H1 (cell line): ENCODE measurements around the gene LPP. TPM values are rescaled to one million over a fixed set of nuclear protein-coding genes. Genes with fewer than 3 reads are reported as not detected.

Experiments used
- CTCF ChIA-PET: fragments of 300-600 bp; sonication (Branson Sonifier 250); formaldehyde crosslinking; loops from one replicate; lab custom pipeline; 2021; ENCODE audit not compliant: partially characterized antibody; lab: Charles Lee
- POLR2A ChIA-PET: fragments of 300-600 bp; sonication (Branson Sonifier 250); formaldehyde crosslinking; loops from one replicate; lab custom pipeline; 2021; ENCODE audit warnings: inconsistent platforms; ENCODE audit not compliant: partially characterized antibody; lab: Charles Lee
- DNase-seq, 2 experiments: peaks; one replicate each; pipeline versions ENCODE4 v3.0.0 to v3.0.0-alpha.2; 2010 to 2022; ENCODE audit warnings: low spot score in 2 of 2, low read depth in 1 of 2, mixed read lengths in 1 of 2
- FAIRE-seq: peaks from 2 replicates; lab custom pipeline; 2011; peaks lifted over from hg19 to GRCh38; lab: Jason Lieb, UNC
- H2AFZ ChIP-seq: 2 replicates; pipeline ENCODE4 v1.8.1; 2012; ENCODE audit warnings: low read length, inconsistent platforms
- H2AK5ac ChIP-seq: 2 replicates; pipeline ENCODE4 v1.6.1; 2013; ENCODE audit warnings: low read depth, low read length
- H2BK120ac ChIP-seq: replicated peaks from 2 replicates; pipeline ENCODE3; 2013; ENCODE audit warnings: low read depth, low read length, inconsistent platforms
- H2BK12ac ChIP-seq: 2 replicates; pipeline ENCODE4 v1.6.1; 2013; ENCODE audit warnings: low read depth, low read length
- H2BK15ac ChIP-seq: 2 replicates; pipeline ENCODE4 v1.6.1; 2013; ENCODE audit warnings: low read length
- H2BK20ac ChIP-seq: 2 replicates; pipeline ENCODE4 v1.6.1; 2013; ENCODE audit warnings: low read length
- H2BK5ac ChIP-seq: 2 replicates; pipeline ENCODE4 v1.6.1; 2013; ENCODE audit warnings: low read depth, low read length
- H3K14ac ChIP-seq: 2 replicates; pipeline ENCODE4 v1.6.1; 2013; ENCODE audit warnings: inconsistent platforms; ENCODE audit not compliant: insufficient read length
- H3K18ac ChIP-seq: 2 replicates; pipeline ENCODE4 v1.6.1; 2013; ENCODE audit warnings: low read length; ENCODE audit errors: extremely low read depth
- H3K23ac ChIP-seq: 2 replicates; pipeline ENCODE4 v1.6.1; 2013; ENCODE audit warnings: inconsistent platforms; ENCODE audit not compliant: insufficient read length
- H3K23me2 ChIP-seq: 2 replicates; pipeline ENCODE4 v1.6.1; 2013; ENCODE audit warnings: low read depth, low read length
- H3K27ac ChIP-seq: 2 replicates; pipeline ENCODE4 v1.6.1; 2011; ENCODE audit warnings: low read depth, low read length, inconsistent platforms
- H3K27me3 ChIP-seq, 4 experiments: replicated peaks in 1 of 4; 1 replicate in 1 of 4; 2 replicates in 3 of 4; pipeline versions ENCODE4 v1.6.1 to v1.8.1; 2011 to 2013; ENCODE audit warnings: low read length in 3 of 4, mild to moderate bottlenecking in 3 of 4, inconsistent platforms in 2 of 4, mixed read lengths in 2 of 4, moderate library complexity in 1 of 4; ENCODE audit not compliant: control insufficient read depth in 3 of 4, insufficient read depth in 3 of 4; ENCODE audit errors: extremely low read depth in 1 of 4
- H3K36me3 ChIP-seq, 4 experiments: 2 replicates each; pipeline versions ENCODE4 v1.6.1 to v1.8.1; 2011 to 2013; ENCODE audit warnings: mild to moderate bottlenecking in 4 of 4, low read length in 3 of 4, moderate library complexity in 2 of 4, control low read depth in 1 of 4, inconsistent platforms in 1 of 4; ENCODE audit not compliant: insufficient read depth in 4 of 4, control insufficient read depth in 2 of 4
- H3K4ac ChIP-seq: replicated peaks from 2 replicates; pipeline ENCODE3; 2013; ENCODE audit warnings: low read length, low read depth, mixed read lengths, inconsistent platforms; ENCODE audit not compliant: insufficient read length
- H3K4me1 ChIP-seq, 4 experiments: replicated peaks in 1 of 4; 1 replicate in 1 of 4; 2 replicates in 3 of 4; pipeline versions ENCODE4 v1.6.1 to v1.8.1; 2011 to 2013; ENCODE audit warnings: low read length in 3 of 4, inconsistent platforms in 2 of 4, mixed read lengths in 1 of 4; ENCODE audit not compliant: insufficient read depth in 4 of 4, control insufficient read depth in 3 of 4
- H3K4me2 ChIP-seq, 2 experiments: 2 replicates each; pipeline versions ENCODE4 v1.6.1 to v1.8.1; 2011 to 2013; ENCODE audit warnings: low read depth in 2 of 2, low read length in 2 of 2, control low read depth in 1 of 2, inconsistent platforms in 1 of 2, mild to moderate bottlenecking in 1 of 2; ENCODE audit not compliant: insufficient read depth in 1 of 2
- H3K4me3 ChIP-seq, 4 experiments: fragments of 200-600, 300-600 bp in 1 of 4; sonication (generic), shearing (Covaris generic), sonication (Bioruptor Twin) in 1 of 4; 2 replicates each; pipeline versions ENCODE4 v1.5.1 to v1.8.1; 2011 to 2016; ENCODE audit warnings: low read length in 4 of 4, low read depth in 3 of 4, control low read depth in 2 of 4, inconsistent platforms in 2 of 4, mild to moderate bottlenecking in 2 of 4, mixed read lengths in 1 of 4, moderate library complexity in 1 of 4; ENCODE audit not compliant: insufficient read depth in 2 of 4; ENCODE audit errors: extremely low read depth in 1 of 4
- H3K56ac ChIP-seq: replicated peaks from 2 replicates; pipeline ENCODE3; 2013; ENCODE audit warnings: low read depth, mild to moderate bottlenecking, mixed read lengths, low read length, inconsistent platforms; ENCODE audit not compliant: insufficient read length
- H3K79me1 ChIP-seq: 2 replicates; pipeline ENCODE4 v1.6.1; 2013; ENCODE audit warnings: low read depth, low read length, control low read depth
- H3K79me2 ChIP-seq, 2 experiments: 2 replicates each; pipeline versions ENCODE4 v1.6.1 to v1.8.1; 2012 to 2013; ENCODE audit warnings: low read length in 2 of 2, mild to moderate bottlenecking in 2 of 2, inconsistent platforms in 1 of 2; ENCODE audit not compliant: insufficient read depth in 2 of 2, control insufficient read depth in 1 of 2
- H3K9ac ChIP-seq, 4 experiments: replicated peaks in 1 of 4; 1 replicate in 1 of 4; 2 replicates in 3 of 4; pipeline versions ENCODE4 v1.6.1 to v1.8.1; 2011 to 2013; ENCODE audit warnings: low read depth in 3 of 4, low read length in 3 of 4, control low read depth in 2 of 4, mild to moderate bottlenecking in 2 of 4, moderate library complexity in 2 of 4, inconsistent platforms in 1 of 4; ENCODE audit errors: extremely low read depth in 1 of 4
- H3K9me3 ChIP-seq, 2 experiments: 2 replicates each; pipeline versions ENCODE4 v1.6.1 to v1.8.1; 2012 to 2013; ENCODE audit warnings: mild to moderate bottlenecking in 2 of 2, moderate library complexity in 2 of 2, control low read depth in 1 of 2, inconsistent platforms in 1 of 2, low read depth in 1 of 2, low read length in 1 of 2, mixed read lengths in 1 of 2; ENCODE audit not compliant: insufficient read depth in 2 of 2
- H4K20me1 ChIP-seq, 2 experiments: replicated peaks in 1 of 2; 2 replicates each; pipeline versions ENCODE3 to v1.8.1; 2011 to 2013; ENCODE audit warnings: inconsistent platforms in 2 of 2, low read length in 2 of 2, mild to moderate bottlenecking in 1 of 2; ENCODE audit not compliant: insufficient read depth in 2 of 2, control insufficient read depth in 1 of 2
- H4K5ac ChIP-seq: 2 replicates; pipeline ENCODE4 v1.6.1; 2013; ENCODE audit warnings: low read length, low read depth, mixed read lengths, inconsistent platforms; ENCODE audit not compliant: insufficient read length
- H4K8ac ChIP-seq: 2 replicates; pipeline ENCODE4 v1.8.0; 2013; ENCODE audit warnings: mild to moderate bottlenecking, moderate library complexity, low read length, inconsistent platforms; ENCODE audit not compliant: insufficient read depth; ENCODE audit errors: extremely low read depth
- H4K91ac ChIP-seq: replicated peaks from 2 replicates; pipeline ENCODE3; 2013; ENCODE audit warnings: low read length, mixed read lengths, inconsistent platforms; ENCODE audit not compliant: insufficient read length
- WGBS, 2 experiments: shearing (Covaris generic) in 1 of 2; methylation state at CpG; one replicate each; pipeline versions ENCODE4 v1.1.6 to v1.1.7; 2013 to 2015; ENCODE audit warnings: low lambda C conversion rate in 2 of 2, mixed read lengths in 2 of 2, inconsistent platforms in 1 of 2, low coverage in 1 of 2, missing lambda C conversion rate in 1 of 2; ENCODE audit not compliant: insufficient replicate concordance in 2 of 2, insufficient coverage in 1 of 2, insufficient read length in 1 of 2; ENCODE audit errors: extremely low coverage in 1 of 2, missing lambda C conversion rate in 1 of 2; 5-methylcytosine and 5-hydroxymethylcytosine counted together
- polyA plus RNA-seq, 7 experiments: library from polyadenylated mRNA; depleted of rRNA in 3 of 7; stranded (reverse) in 5 of 7; unstranded in 2 of 7; fragments of >200 nt in 5 of 7; fragments of 200-250 nt in 2 of 7; gene quantifications; 1 replicate in 5 of 7; 2 replicates in 1 of 7; 4 replicates in 1 of 7; pipeline versions ENCODE4 v1.2.1 to v1.2.3, GENCODE V29; 2011 to 2013; ENCODE audit warnings: missing spikeins in 2 of 7, mixed read lengths in 2 of 7
- total RNA-seq: library from RNA; stranded (reverse); fragmentation: NEBNext Ultra II Directional; extraction: Animal tissue kit (Norgen Biotek cat#: 25700); gene quantifications from 2 replicates; pipeline ENCODE4 v1.2.1, GENCODE V29; 2021

LPP gene
- total and polyA plus RNA-seq, 2 of the 8 experiments (the other 6 are each of a cell fraction or from before 2014, with no cell fraction given): 10.0 to 53.3 TPM

DNA sequence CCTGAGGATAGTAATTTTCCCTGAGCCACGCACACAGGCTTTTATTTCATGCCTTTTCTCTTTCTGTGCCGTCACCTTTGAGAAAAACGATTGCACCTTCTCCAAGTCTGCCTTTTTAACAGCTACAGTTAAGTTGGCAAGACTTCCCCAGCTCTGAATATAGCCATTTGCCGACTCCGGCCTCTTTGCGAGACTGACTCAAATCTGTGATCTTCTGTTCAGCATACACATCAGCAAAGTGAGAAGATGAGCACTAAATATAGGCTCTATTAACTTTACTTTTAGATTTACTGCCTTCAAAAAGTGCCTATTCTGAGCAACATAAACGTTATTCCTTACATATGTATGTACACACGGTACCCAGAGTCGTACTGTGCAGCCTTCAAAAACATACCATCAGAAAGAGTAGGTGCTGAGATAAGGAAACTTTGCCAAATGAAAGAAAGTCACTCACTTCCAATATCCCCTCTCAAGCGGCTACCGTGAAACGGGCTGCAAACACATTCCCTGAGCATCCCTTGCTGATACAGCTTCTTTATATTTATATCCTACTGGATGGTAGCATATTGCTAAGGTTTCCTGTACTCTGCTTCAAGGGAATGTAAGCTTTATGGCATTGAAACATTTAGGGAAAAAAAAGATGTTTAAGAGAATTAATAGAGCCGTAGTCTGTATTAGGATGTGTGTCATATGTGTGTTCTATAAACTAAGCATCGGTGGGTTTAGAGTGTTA is 734.5 kb downstream of the LPP start:
- Histone ChIP-seq H3K56ac (no peak overlapping the region), H3K27me3 (no peaks in the 10 kb centered on the region), H3K14ac (no peak overlapping the region), H2BK20ac (no peak overlapping the region), H2BK5ac (no peak overlapping the region), H4K20me1 (no peaks in the 10 kb centered on the region), H3K36me3 (no peaks in the 10 kb centered on the region), H3K18ac (no peak overlapping the region), H3K4me3 (no peak overlapping the region), H2BK15ac (no peak overlapping the region), H3K4me1 (no peaks in the 10 kb centered on the region), H3K79me1 (no peaks in the 10 kb centered on the region), H2AFZ (no peak overlapping the region), H3K27ac (no peak overlapping the region), H3K9ac (no peak overlapping the region), H4K5ac (no peak overlapping the region), H3K23me2 (no peaks in the 10 kb centered on the region), H3K9me3 (no peaks in the 10 kb centered on the region), H2BK120ac (no peak overlapping the region), H3K4ac (no peak overlapping the region), H4K91ac (no peak overlapping the region), H3K4me2 (no peak overlapping the region), H2BK12ac (no peak overlapping the region), H3K79me2 (no peaks in the 10 kb centered on the region), H3K23ac (no peak overlapping the region), H2AK5ac (no peak overlapping the region), H4K8ac (no peak overlapping the region)
- ChIA-PET CTCF (interaction anchor here (1.3 to 1.7 kb wide), 2 partner anchors 65 to 67 kb away, joined by 4 to 10 read pairs; no protein-coding TSS in a partner anchor), POLR2A (no interaction called here)
- 91% methylated on average over 14 of the region's 14 CpGs; no CpG with 5 or more reads in 1 of the 2 experiments for WGBS, 2 experiments
- DNase-seq (no peak), FAIRE-seq (no peak)
